A673 (cell line): ENCODE results near the gene PYGM. TPM values are rescaled to one million over a fixed set of nuclear protein-coding genes. Genes with fewer than 3 reads are reported as not detected.

Experiments used
- BruUV-seq: library from RNA; stranded (reverse); fragments of 400-500 nt; replicated peaks from 2 replicates; lab custom pipeline; 2021; lab: Mats Ljungman, UMichigan
- CTCF ChIA-PET: fragments of 300-600 bp; sonication (Branson Sonifier 250); formaldehyde crosslinking; loops from one replicate; lab custom pipeline; 2022; ENCODE audit warnings: antibody characterized with exemption; lab: Charles Lee
- POLR2A ChIA-PET: fragments of 300-600 bp; sonication (Branson Sonifier 250); formaldehyde crosslinking; loops from one replicate; lab custom pipeline; 2022; ENCODE audit warnings: antibody characterized with exemption; ENCODE audit not compliant: low non-redundant PET; lab: Charles Lee
- DNase-seq: peaks from one replicate; pipeline ENCODE4 v3.0.0-alpha.2; 2015; ENCODE audit warnings: low spot score
- H3K27ac ChIP-seq: fragments of 200-600 bp; sonication (generic); 2 replicates; pipeline ENCODE4 v1.5.1; 2016; ENCODE audit warnings: mixed run types, low read depth, mild to moderate bottlenecking, mixed read lengths, antibody characterized with exemption, low read length; ENCODE audit not compliant: poor library complexity, severe bottlenecking
- H3K27me3 ChIP-seq: fragments of 200-600 bp; sonication (generic); replicated peaks from 2 replicates; pipeline ENCODE4 v1.6.1; 2017; ENCODE audit warnings: mixed run types, low read depth, mild to moderate bottlenecking, mixed read lengths, antibody characterized with exemption, low read length; ENCODE audit not compliant: insufficient read depth, poor library complexity
- H3K36me3 ChIP-seq: fragments of 200-600 bp; sonication (generic); 2 replicates; pipeline ENCODE4 v1.6.1; 2016; ENCODE audit warnings: mixed run types, mild to moderate bottlenecking, mixed read lengths, antibody characterized with exemption, low read length; ENCODE audit not compliant: insufficient read depth, poor library complexity, severe bottlenecking
- H3K4me1 ChIP-seq: fragments of 200-600 bp; sonication (generic); 2 replicates; pipeline ENCODE4 v1.6.1; 2017; ENCODE audit warnings: mixed run types, mild to moderate bottlenecking, mixed read lengths, antibody characterized with exemption, low read length; ENCODE audit not compliant: insufficient read depth, poor library complexity, severe bottlenecking
- H3K4me3 ChIP-seq: fragments of 200-600 bp; sonication (generic); 2 replicates; pipeline ENCODE4 v1.5.1; 2016; ENCODE audit warnings: low read depth, mixed run types, mild to moderate bottlenecking, mixed read lengths, low read length; ENCODE audit not compliant: poor library complexity, severe bottlenecking
- H3K9me3 ChIP-seq: fragments of 200-600 bp; sonication (generic); 2 replicates; pipeline ENCODE4 v1.6.1; 2016; ENCODE audit warnings: mixed run types, low read depth, mild to moderate bottlenecking, mixed read lengths, antibody characterized with exemption, low read length; ENCODE audit not compliant: poor library complexity, severe bottlenecking
- CTCF ChIP-seq: fragments of 300-800, 200-600 bp; sonication (generic); conservative IDR thresholded peaks from 2 replicates; pipeline ENCODE4 v1.5.1; 2017; ENCODE audit warnings: low read depth, mild to moderate bottlenecking, antibody characterized with exemption, low read length, moderate library complexity, mixed read lengths
- EZH2 ChIP-seq: fragments of 200-600 bp; sonication (generic); IDR thresholded peaks from 2 replicates; pipeline ENCODE4 v1.6.1; 2017; ENCODE audit warnings: borderline replicate concordance, low read depth, mild to moderate bottlenecking, mixed read lengths, antibody characterized with exemption, low read length; ENCODE audit not compliant: poor library complexity, severe bottlenecking
- intact Hi-C: fragments of 100-400 bp; cut with micrococcal nuclease; formaldehyde crosslinking; loops from one replicate; pipeline ENCODE4 v1.10.0; 2022; ENCODE audit not compliant: unreplicated experiment
- total RNA-seq: library from RNA; stranded (reverse); gene quantifications from 2 replicates; pipeline ENCODE4 v1.2.3, GENCODE V29; 2021

PYGM gene
- total RNA-seq, 1 experiment from 2014 or later = 2.4 TPM

- Histone ChIP-seq H3K36me3 (peaks cover 6% of the 10 kb centered on the region), H3K4me1 (peaks cover 23% of the 10 kb centered on the region), H3K4me3 (peak overlapping the region; percentile 56), H3K9me3 (no peaks in the 10 kb centered on the region), H3K27ac (peak overlapping the region; percentile 85), H3K27me3 (no peaks in the 10 kb centered on the region)
- CTCF ChIA-PET = no interaction called here
- intact Hi-C loops = no loop called here
- TF ChIP-seq EZH2 (no peak), CTCF (no peak)
- BruUV-seq = no TSS peak
- peak; percentile 44 for DNase-seq
- POLR2A ChIA-PET = no interaction called here
Measured at GRCh38 chr11:64801561-64802369, 42.0 kb upstream of the PYGM start.

GRCh38 chr11:64801158-64801464 is 41.3 kb upstream of the PYGM start:
- peaks cover 23% of the 10 kb centered on the region for H3K4me1 ChIP-seq
- no peaks in the 10 kb centered on the region for H3K27me3 ChIP-seq
- H3K4me3 ChIP-seq = no peak overlapping the region
- DNase-seq = no peak
- H3K27ac ChIP-seq = peak overlapping the region; percentile 85
- intact Hi-C loops = no loop called here
- ChIA-PET POLR2A (no interaction called here), CTCF (no interaction called here)
- H3K36me3 ChIP-seq = peaks cover 8% of the 10 kb centered on the region
- H3K9me3 ChIP-seq = no peaks in the 10 kb centered on the region
- TF ChIP-seq EZH2 (no peak), CTCF (no peak)
- no TSS peak for BruUV-seq

- BruUV-seq = no TSS peak
- no peak for TF ChIP-seq EZH2
- no peak for TF ChIP-seq CTCF
- Histone ChIP-seq H3K27me3 (no peaks in the 10 kb centered on the region), H3K36me3 (peaks cover 13% of the 10 kb centered on the region), H3K4me1 (peaks cover 23% of the 10 kb centered on the region), H3K9me3 (no peaks in the 10 kb centered on the region), H3K4me3 (no peak overlapping the region), H3K27ac (peak overlapping the region; percentile 85)
- intact Hi-C loops = no loop called here
- DNase-seq = no peak
- ChIA-PET POLR2A (no interaction called here), CTCF (interaction anchor here (0.9 kb wide), 1 partner anchor 13 kb away, joined by 4 read pairs; no protein-coding TSS in a partner anchor)
Measured at GRCh38 chr11:64800303-64801157, 40.8 kb upstream of the PYGM start.
